ENCODE measurements around the gene TET2.
A peak's percentile ranks its signal among the peaks of the same experiment; 100 is the strongest.

The TET2 gene

DNA sequence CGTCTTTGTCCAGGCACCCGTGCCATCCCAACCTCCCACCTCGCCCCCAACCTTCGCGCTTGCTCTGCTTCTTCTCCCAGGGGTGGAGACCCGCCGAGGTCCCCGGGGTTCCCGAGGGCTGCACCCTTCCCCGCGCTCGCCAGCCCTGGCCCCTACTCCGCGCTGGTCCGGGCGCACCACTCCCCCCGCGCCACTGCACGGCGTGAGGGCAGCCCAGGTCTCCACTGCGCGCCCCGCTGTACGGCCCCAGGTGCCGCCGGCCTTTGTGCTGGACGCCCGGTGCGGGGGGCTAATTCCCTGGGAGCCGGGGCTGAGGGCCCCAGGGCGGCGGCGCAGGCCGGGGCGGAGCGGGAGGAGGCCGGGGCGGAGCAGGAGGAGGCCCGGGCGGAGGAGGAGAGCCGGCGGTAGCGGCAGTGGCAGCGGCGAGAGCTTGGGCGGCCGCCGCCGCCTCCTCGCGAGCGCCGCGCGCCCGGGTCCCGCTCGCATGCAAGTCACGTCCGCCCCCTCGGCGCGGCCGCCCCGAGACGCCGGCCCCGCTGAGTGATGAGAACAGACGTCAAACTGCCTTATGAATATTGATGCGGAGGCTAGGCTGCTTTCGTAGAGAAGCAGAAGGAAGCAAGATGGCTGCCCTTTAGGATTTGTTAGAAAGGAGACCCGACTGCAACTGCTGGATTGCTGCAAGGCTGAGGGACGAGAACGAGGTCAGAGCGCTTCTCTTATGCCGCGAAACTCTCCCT is at the start of gene TET2:
Gene TET2, plus strand, starts transcription at position 601 of the 740 bp plus-strand sequence. CDS start 87,067 bp downstream, outside the sequence.
- DNase-seq = peak; percentile 84 to 87
- TF ChIP-seq GATA1 (IDR thresholded peaks at IDR 0.05; ENCODE audit: low read depth, low read length) (no peak), POLR2A (IDR thresholded peaks at IDR 0.05; ENCODE audit: low read length) (peak; percentile 87)

DNA sequence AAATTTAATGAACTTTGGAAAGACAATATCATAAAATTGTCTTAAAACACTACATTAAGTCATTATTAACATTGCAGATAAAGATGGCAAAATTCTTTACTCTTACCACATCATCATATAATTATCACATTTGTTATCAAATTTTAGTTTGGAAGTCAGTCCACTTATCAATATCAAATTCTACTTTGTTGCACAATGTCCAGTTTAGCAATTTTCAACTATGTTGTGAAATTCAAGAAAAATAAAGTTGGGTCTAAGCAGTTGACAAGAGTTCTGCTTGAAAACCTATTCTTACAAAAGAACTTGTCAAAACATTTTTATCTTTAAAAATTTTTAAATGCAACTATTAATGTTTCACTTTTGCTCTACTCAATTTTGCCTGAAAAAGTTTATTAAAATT is 44.7 kb upstream of the TET2 start:
- TF ChIP-seq GATA1 (IDR thresholded peaks at IDR 0.05; ENCODE audit: low read depth, low read length) = no peak
- no peak for TF ChIP-seq POLR2A (IDR thresholded peaks at IDR 0.05; ENCODE audit: low read length)
- DNase-seq = no peak

GRCh38 chr4:105106426-105106825 is 40.2 kb upstream of the TET2 start:
- TF ChIP-seq GATA1 (IDR thresholded peaks at IDR 0.05; ENCODE audit: low read depth, low read length) (no peak), POLR2A (IDR thresholded peaks at IDR 0.05; ENCODE audit: low read length) (no peak)
- DNase-seq = no peak

DNA sequence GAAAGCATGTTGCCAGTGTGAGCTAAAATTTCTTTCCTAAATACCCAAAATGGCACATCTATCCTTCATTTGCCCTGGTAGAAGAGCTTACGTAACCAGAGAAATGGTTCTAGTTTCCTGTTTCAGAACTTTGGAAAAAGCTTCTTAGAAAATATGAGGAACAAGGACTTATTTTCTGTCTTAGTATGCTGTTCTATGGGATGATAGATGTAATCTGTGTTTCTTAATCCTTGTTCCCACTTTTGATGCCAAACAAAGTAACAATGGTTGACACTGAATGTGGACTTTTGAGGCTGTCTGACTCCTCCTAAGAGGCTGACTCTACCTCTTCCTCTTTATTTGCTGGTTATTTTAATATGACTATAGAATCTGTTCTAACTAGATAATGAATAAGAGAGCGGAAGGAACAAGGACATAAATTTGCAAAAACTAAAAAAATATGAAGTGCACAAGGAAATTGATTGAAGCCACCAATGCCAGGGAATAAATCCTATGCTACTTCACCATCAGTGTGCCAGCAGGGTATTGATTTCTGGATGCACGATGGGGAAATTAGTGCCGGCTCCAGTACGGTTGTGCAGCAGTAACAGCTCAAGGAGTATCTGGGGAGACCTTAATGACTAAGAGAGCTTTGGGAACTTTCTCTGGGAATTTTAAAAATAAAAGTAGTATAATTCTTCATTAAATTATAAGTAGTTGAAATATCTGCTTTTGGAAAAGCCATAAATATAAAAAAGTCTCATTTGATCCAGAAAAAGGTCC is 39.4 kb upstream of the TET2 start:
- no peak for DNase-seq
- TF ChIP-seq GATA1 (IDR thresholded peaks at IDR 0.05; ENCODE audit: low read depth, low read length) (no peak), POLR2A (IDR thresholded peaks at IDR 0.05; ENCODE audit: low read length) (no peak)

DNA sequence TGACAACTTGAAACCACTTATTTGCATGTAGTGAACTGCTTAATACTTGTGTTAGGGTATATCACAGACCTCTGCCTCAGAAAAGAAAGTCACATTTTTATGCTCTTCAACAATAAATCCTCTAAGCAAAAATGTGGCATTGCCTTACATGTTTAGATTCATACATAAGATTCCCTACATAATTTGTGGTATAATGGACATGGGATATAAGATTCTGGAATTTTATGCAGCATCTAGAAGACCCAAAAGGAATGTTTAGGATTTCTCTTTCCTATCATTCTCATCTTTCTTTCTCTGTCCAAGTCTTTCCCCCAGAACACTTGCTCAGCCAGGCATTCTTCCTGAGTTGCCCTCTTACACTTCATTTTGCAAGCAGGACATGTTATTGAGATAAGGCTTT is 37.7 kb upstream of the TET2 start:
- TF ChIP-seq GATA1 (IDR thresholded peaks at IDR 0.05; ENCODE audit: low read depth, low read length) (no peak), POLR2A (IDR thresholded peaks at IDR 0.05; ENCODE audit: low read length) (no peak)

DNA sequence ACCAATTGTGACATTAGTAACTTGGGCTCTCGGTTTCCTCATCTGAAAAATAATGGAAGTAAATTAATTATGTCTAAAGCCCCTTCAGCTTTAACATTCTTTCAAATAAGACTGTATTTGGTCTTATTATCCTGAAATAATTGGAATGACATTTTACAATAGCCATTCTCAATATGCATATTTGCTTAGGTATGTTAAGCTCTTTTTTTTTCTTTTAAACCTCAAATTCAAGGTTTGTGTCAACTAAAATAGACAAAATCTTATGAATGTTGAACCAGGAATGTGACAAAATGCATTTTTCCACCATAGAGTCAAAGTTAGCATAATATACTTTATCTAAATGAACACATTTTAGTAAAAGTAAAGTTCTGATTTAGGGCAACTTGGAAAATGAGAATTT is 34.4 kb upstream of the TET2 start:
- no peak for DNase-seq
- TF ChIP-seq POLR2A (IDR thresholded peaks at IDR 0.05; ENCODE audit: low read length) = no peak
- no peak for TF ChIP-seq GATA1 (IDR thresholded peaks at IDR 0.05; ENCODE audit: low read depth, low read length)

More for the DNA sequence above, 37.7 kb upstream of the TET2 start:
- no peak for DNase-seq

DNA sequence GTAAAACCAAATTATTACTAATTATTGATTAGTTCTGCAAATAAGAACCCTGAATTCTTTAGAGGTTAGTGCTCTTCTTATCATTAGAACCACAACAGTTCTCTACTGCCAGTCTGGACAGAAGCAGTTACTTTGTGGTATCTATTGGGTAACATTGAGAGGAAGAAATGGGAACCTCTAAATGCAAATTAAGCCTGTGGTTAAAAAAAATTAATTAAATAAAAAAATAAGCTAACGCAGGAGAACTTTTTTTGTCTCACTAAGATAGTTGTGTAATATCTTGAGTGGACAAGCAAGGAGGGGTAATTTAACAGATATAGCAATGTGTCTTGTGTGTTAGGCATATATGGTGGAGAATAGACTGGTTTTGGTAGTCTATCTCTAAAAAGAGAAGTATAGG is 32.9 kb upstream of the TET2 start:
- no peak for TF ChIP-seq GATA1 (IDR thresholded peaks at IDR 0.05; ENCODE audit: low read depth, low read length)
- TF ChIP-seq POLR2A (IDR thresholded peaks at IDR 0.05; ENCODE audit: low read length) = no peak

GRCh38 chr4:105116616-105117319 is 29.9 kb upstream of the TET2 start:
- DNase-seq = no peak
- no peak for TF ChIP-seq POLR2A (IDR thresholded peaks at IDR 0.05; ENCODE audit: low read length)
- TF ChIP-seq GATA1 (IDR thresholded peaks at IDR 0.05; ENCODE audit: low read depth, low read length) = no peak

More for the DNA sequence above, 32.9 kb upstream of the TET2 start:
- no peak for DNase-seq

GRCh38 chr4:105119356-105119755 is 27.3 kb upstream of the TET2 start:
- peak in 1 of 2 experiments; percentile 3 for DNase-seq
- TF ChIP-seq POLR2A (IDR thresholded peaks at IDR 0.05; ENCODE audit: low read length) (no peak), GATA1 (IDR thresholded peaks at IDR 0.05; ENCODE audit: low read depth, low read length) (no peak)

- TF ChIP-seq GATA1 (IDR thresholded peaks at IDR 0.05; ENCODE audit: low read depth, low read length) (no peak), POLR2A (IDR thresholded peaks at IDR 0.05; ENCODE audit: low read length) (no peak)
- DNase-seq = no peak
Observed at GRCh38 chr4:105120626-105121025, 26.1 kb upstream of the TET2 start.

- TF ChIP-seq POLR2A (IDR thresholded peaks at IDR 0.05; ENCODE audit: low read length) (no peak), GATA1 (IDR thresholded peaks at IDR 0.05; ENCODE audit: low read depth, low read length) (no peak)
- DNase-seq = no peak
Observed at GRCh38 chr4:105122350-105122749, 24.3 kb upstream of the TET2 start.

DNA sequence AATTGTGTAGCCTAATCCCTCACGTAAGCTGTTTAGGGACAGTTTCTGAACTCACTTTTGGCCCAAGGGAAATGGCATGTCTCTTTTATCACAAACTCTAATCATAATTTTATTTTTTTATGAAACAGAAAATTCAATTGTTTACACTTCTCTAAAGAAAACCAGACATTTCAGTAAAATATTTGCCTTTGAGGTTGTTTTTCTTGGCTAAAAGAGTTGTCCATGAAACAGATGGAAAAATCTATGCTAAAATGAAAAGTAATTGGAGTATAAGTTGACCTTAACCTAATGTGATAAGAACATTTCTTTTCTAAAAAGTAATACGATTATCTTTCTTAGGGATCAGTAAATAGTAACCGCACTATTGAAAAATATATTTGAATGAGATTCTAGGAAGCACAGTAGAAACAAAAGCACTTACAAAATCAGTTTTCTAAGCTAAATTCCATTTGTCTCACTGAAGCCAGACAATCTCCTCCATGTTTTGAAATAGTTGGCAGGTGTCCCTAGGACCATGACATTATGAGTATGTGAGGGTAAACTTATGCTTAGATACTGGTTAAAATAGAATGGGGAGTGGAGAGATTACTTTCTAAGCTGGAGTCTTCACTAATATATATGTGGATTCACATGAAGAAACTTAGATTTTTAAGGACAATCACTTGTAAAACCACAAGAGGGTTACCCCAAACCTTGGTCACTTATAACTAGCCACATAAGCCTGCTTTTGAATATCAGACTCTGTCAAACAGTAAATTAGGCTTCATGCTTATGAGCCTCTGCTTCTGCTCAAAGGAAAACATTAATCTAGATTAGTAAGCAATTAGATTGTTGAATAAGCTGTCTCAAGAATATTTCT is 20.1 kb upstream of the TET2 start:
- DNase-seq = no peak
- TF ChIP-seq GATA1 (IDR thresholded peaks at IDR 0.05; ENCODE audit: low read depth, low read length) (no peak), POLR2A (IDR thresholded peaks at IDR 0.05; ENCODE audit: low read length) (no peak)

- TF ChIP-seq POLR2A (IDR thresholded peaks at IDR 0.05; ENCODE audit: low read length) (no peak), GATA1 (IDR thresholded peaks at IDR 0.05; ENCODE audit: low read depth, low read length) (no peak)
Observed at GRCh38 chr4:105127170-105127445, 19.6 kb upstream of the TET2 start.

More at GRCh38 chr4:105127170-105127445, 19.6 kb upstream of the TET2 start:
- DNase-seq = no peak
